GM23338 (cell line): ENCODE data around the gene NELFA. TPM values are rescaled to one million over a fixed set of nuclear protein-coding genes. Genes with fewer than 3 reads are reported as not detected.

Source experiments
- ATAC-seq: fragments of 200-7000 bp; cut with Tn5 transposase; 3 replicates; pipeline ENCODE4 v1.9.1; 2020
- DNase-seq: peaks from one replicate; pipeline ENCODE4 v3.0.0-alpha.2; 2015; ENCODE audit warnings: low spot score
- H2AFZ ChIP-seq: fragments of 200-600 bp; sonication (generic); 2 replicates; pipeline ENCODE4 v1.8.0; 2016; ENCODE audit warnings: antibody characterized with exemption, mild to moderate bottlenecking, moderate library complexity
- H3F3A ChIP-seq: fragments of 200-600 bp; sonication (generic); replicated peaks from 2 replicates; pipeline ENCODE4 v1.8.0; 2017; ENCODE audit warnings: antibody characterized with exemption, mixed run types, low read depth
- H3K27ac ChIP-seq: fragments of 200-600 bp; sonication (generic); 2 replicates; pipeline ENCODE4 v1.6.1; 2016; ENCODE audit warnings: low read depth
- H3K27me3 ChIP-seq: fragments of 200-600 bp; sonication (generic); 2 replicates; pipeline ENCODE4 v1.8.0; 2016; ENCODE audit warnings: mild to moderate bottlenecking, mixed run types, moderate library complexity; ENCODE audit not compliant: insufficient read depth
- H3K36me3 ChIP-seq: fragments of 200-600 bp; sonication (generic); 2 replicates; pipeline ENCODE4 v1.8.0; 2016; ENCODE audit warnings: mild to moderate bottlenecking; ENCODE audit not compliant: insufficient read depth
- H3K4me1 ChIP-seq: fragments of 200-600 bp; sonication (generic); 2 replicates; pipeline ENCODE4 v1.8.0; 2016; ENCODE audit warnings: mild to moderate bottlenecking, moderate library complexity; ENCODE audit not compliant: insufficient read depth
- H3K4me2 ChIP-seq: fragments of 200-600 bp; sonication (generic); 2 replicates; pipeline ENCODE4 v1.7.1; 2017; ENCODE audit warnings: mixed run types
- H3K4me3 ChIP-seq: fragments of 200-600 bp; sonication (generic); 2 replicates; pipeline ENCODE4 v1.6.1; 2016; ENCODE audit warnings: mixed run types
- H3K79me2 ChIP-seq: fragments of 200-600 bp; sonication (generic); replicated peaks from 2 replicates; pipeline ENCODE4 v1.8.0; 2017; ENCODE audit warnings: mild to moderate bottlenecking; ENCODE audit not compliant: insufficient read depth
- H3K9me2 ChIP-seq: fragments of 200-600 bp; sonication (generic); 2 replicates; pipeline ENCODE4 v1.8.0; 2017; ENCODE audit not compliant: insufficient read depth
- H4K20me1 ChIP-seq: fragments of 200-600 bp; sonication (generic); replicated peaks from 2 replicates; pipeline ENCODE4 v1.8.0; 2017; ENCODE audit warnings: mild to moderate bottlenecking; ENCODE audit not compliant: insufficient read depth
- H3K27ac Mint-ChIP-seq: 2 replicates; pipeline ENCODE4 v1.8.0; 2020; ENCODE audit warnings: inconsistent platforms, mild to moderate bottlenecking, moderate library complexity, mixed read lengths
- H3K27me3 Mint-ChIP-seq: 3 replicates; pipeline ENCODE4 v1.8.0; 2022; ENCODE audit warnings: low read depth, mild to moderate bottlenecking, moderate library complexity, mixed read lengths, inconsistent platforms; ENCODE audit not compliant: insufficient read depth, poor library complexity
- H3K36me3 Mint-ChIP-seq: 3 replicates; pipeline ENCODE4 v1.8.0; 2021; ENCODE audit warnings: low read depth, mild to moderate bottlenecking, inconsistent platforms, moderate library complexity, mixed read lengths
- H3K4me1 Mint-ChIP-seq: 3 replicates; pipeline ENCODE4 v1.8.0; 2020; ENCODE audit warnings: mild to moderate bottlenecking, inconsistent platforms, mixed read lengths
- H3K4me3 Mint-ChIP-seq: 3 replicates; pipeline ENCODE4 v1.8.0; 2021; ENCODE audit warnings: moderate library complexity, mild to moderate bottlenecking, inconsistent platforms, mixed read lengths
- H3K9me3 Mint-ChIP-seq: 3 replicates; pipeline ENCODE4 v1.8.0; 2020; ENCODE audit warnings: moderate library complexity, mild to moderate bottlenecking, inconsistent platforms, mixed read lengths
- CREB1 ChIP-seq: fragments of 250-450 bp; sonication (Bioruptor Pico); IDR thresholded peaks from 2 replicates; pipeline ENCODE4 v1.5.0; 2020; ENCODE audit warnings: low read depth, mild to moderate bottlenecking, moderate library complexity
- EZH2phosphoT487 ChIP-seq: fragments of 200-600 bp; sonication (generic); IDR thresholded peaks from one replicate; pipeline ENCODE4 v1.8.1; 2018; ENCODE audit warnings: antibody characterized with exemption; ENCODE audit not compliant: unreplicated experiment
- JUNB ChIP-seq: IDR thresholded peaks from one replicate; pipeline ENCODE4 v1.6.1; 2016; ENCODE audit warnings: antibody characterized with exemption; ENCODE audit not compliant: unreplicated experiment
- STAT1 ChIP-seq: IDR thresholded peaks from one replicate; pipeline ENCODE4 v1.6.1; 2016; ENCODE audit warnings: antibody characterized with exemption; ENCODE audit not compliant: unreplicated experiment
- ZNF114 ChIP-seq: fragments of 250-450 bp; sonication (Bioruptor Pico); IDR thresholded peaks from 2 replicates; pipeline ENCODE4 v1.5.0; 2020; ENCODE audit warnings: mild to moderate bottlenecking, moderate library complexity
- ZNF331 ChIP-seq: fragments of 250-450 bp; sonication (Bioruptor Pico); IDR thresholded peaks from 2 replicates; pipeline ENCODE4 v1.5.0; 2020; ENCODE audit warnings: low read depth, mild to moderate bottlenecking, moderate library complexity
- polyA plus RNA-seq: library from polyadenylated mRNA; unstranded; fragments of >200 nt; fragmentation: Nextera tagmentation; extraction: Ambion mirVana; gene quantifications from 2 replicates; pipeline ENCODE4 v1.2.1, GENCODE V29; 2016
- total RNA-seq: library from RNA; depleted of rRNA; stranded (reverse); fragments of >200 nt; shearing (Covaris generic); gene quantifications from 2 replicates; pipeline ENCODE4 v1.2.3, GENCODE V29; 2014
- TF ChIP-seq, protein P1 (sequence below): IDR thresholded peaks from 2 replicates; pipeline ENCODE4 v1.6.1; 2016; ENCODE audit warnings: antibody characterized with exemption
- TF ChIP-seq, protein P2 (sequence below), 2 experiments: fragments of 200-600 bp in 1 of 2; sonication (generic) in 1 of 2; conservative IDR thresholded peaks; 2 replicates each; pipeline versions ENCODE4 v1.5.1 to v1.6.1; 2016 to 2017; ENCODE audit warnings: antibody characterized with exemption in 2 of 2, low read depth in 2 of 2, mild to moderate bottlenecking in 2 of 2, moderate library complexity in 1 of 2
- TF ChIP-seq, protein P3 (sequence below): IDR thresholded peaks from one replicate; pipeline ENCODE4 v1.6.1; 2018; ENCODE audit warnings: antibody characterized with exemption; ENCODE audit not compliant: unreplicated experiment

Gene NELFA
- total and polyA plus RNA-seq, 2 experiments from 2014 or later = 62.8 to 63.3 TPM

DNA sequence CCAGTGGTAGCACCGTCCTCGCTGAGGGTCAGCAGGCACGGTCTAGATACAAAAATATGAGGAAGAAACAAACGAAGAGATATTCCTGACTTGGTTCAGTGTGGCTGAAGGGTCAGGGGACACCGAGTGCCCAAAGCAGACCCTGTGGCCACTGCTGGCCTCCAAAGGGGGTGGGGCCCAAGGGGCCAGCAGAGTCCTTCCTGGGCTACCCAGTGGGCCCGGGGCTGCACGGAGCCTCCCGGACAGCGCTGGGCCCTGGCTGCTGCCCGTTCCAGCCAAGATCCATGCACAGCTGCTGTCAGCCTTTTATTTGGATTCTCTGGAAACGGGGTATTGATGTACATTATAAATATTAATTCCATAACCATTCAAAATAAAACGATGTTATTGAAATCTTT, 20.4 kb downstream of the NELFA start (continued):
- TF ChIP-seq, protein P1, sequence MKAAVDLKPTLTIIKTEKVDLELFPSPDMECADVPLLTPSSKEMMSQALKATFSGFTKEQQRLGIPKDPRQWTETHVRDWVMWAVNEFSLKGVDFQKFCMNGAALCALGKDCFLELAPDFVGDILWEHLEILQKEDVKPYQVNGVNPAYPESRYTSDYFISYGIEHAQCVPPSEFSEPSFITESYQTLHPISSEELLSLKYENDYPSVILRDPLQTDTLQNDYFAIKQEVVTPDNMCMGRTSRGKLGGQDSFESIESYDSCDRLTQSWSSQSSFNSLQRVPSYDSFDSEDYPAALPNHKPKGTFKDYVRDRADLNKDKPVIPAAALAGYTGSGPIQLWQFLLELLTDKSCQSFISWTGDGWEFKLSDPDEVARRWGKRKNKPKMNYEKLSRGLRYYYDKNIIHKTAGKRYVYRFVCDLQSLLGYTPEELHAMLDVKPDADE = no peak
- no peak for TF ChIP-seq STAT1
- TF ChIP-seq, protein P2, sequence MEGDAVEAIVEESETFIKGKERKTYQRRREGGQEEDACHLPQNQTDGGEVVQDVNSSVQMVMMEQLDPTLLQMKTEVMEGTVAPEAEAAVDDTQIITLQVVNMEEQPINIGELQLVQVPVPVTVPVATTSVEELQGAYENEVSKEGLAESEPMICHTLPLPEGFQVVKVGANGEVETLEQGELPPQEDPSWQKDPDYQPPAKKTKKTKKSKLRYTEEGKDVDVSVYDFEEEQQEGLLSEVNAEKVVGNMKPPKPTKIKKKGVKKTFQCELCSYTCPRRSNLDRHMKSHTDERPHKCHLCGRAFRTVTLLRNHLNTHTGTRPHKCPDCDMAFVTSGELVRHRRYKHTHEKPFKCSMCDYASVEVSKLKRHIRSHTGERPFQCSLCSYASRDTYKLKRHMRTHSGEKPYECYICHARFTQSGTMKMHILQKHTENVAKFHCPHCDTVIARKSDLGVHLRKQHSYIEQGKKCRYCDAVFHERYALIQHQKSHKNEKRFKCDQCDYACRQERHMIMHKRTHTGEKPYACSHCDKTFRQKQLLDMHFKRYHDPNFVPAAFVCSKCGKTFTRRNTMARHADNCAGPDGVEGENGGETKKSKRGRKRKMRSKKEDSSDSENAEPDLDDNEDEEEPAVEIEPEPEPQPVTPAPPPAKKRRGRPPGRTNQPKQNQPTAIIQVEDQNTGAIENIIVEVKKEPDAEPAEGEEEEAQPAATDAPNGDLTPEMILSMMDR (conservative IDR thresholded peaks at IDR 0.05; ENCODE audit: low read depth in 2 of 2) = no peak
- no peak for TF ChIP-seq EZH2phosphoT487

DNA sequence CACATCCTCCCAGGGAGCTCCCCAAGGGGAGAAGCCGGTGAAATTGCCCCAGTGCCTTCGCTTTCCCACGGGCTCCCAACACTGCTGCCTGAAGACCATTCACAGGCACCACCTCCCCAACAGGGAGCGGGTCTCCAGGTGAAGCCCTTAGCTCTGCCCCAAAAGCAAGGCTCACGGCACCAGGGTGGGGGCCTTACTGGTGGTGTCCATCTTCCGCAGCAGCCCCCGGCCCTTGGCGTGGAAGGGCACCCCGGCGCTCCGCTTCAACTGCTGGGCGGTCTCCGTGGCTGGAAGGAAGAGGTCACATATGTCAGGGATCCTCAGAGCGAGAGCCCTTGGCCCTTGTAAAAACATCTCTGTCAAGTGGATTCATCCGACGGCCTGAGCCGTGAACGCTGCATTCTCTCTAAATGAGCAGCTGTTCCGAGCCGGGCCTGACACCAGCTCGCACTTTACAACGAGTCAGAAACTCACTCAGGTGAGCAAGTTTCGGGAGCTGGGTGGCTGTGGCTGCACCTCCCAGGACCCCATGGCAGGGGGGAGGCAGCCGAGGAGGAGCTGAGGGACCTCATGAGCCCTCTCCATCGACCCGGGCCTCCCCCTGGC, 20.9 kb downstream of the NELFA start:
- Histone ChIP-seq H4K20me1 (peaks cover 18% of the 10 kb centered on the region), H3K36me3 (no peaks in the 10 kb centered on the region), H2AFZ (no peak overlapping the region), H3F3A (no peaks in the 10 kb centered on the region; the same call in 1 of the 2 replicates), H3K4me3 (no peak overlapping the region), H3K9me2 (no peaks in the 10 kb centered on the region), H3K4me1 (no peaks in the 10 kb centered on the region), H3K79me2 (peaks cover 26% of the 10 kb centered on the region), H3K27me3 (no peaks in the 10 kb centered on the region), H3K27ac (no peak overlapping the region), H3K4me2 (no peak overlapping the region)
- H3K4me1 Mint-ChIP-seq = no peaks in the 10 kb centered on the region
- H3K27ac Mint-ChIP-seq = no peak overlapping the region
- TF ChIP-seq JUNB (no peak), ZNF331 (CRISPR knock-in tag) (no peak), EZH2phosphoT487 (no peak), CREB1 (CRISPR knock-in tag) (no peak), ZNF114 (CRISPR knock-in tag) (no peak)
- TF ChIP-seq, protein P3, sequence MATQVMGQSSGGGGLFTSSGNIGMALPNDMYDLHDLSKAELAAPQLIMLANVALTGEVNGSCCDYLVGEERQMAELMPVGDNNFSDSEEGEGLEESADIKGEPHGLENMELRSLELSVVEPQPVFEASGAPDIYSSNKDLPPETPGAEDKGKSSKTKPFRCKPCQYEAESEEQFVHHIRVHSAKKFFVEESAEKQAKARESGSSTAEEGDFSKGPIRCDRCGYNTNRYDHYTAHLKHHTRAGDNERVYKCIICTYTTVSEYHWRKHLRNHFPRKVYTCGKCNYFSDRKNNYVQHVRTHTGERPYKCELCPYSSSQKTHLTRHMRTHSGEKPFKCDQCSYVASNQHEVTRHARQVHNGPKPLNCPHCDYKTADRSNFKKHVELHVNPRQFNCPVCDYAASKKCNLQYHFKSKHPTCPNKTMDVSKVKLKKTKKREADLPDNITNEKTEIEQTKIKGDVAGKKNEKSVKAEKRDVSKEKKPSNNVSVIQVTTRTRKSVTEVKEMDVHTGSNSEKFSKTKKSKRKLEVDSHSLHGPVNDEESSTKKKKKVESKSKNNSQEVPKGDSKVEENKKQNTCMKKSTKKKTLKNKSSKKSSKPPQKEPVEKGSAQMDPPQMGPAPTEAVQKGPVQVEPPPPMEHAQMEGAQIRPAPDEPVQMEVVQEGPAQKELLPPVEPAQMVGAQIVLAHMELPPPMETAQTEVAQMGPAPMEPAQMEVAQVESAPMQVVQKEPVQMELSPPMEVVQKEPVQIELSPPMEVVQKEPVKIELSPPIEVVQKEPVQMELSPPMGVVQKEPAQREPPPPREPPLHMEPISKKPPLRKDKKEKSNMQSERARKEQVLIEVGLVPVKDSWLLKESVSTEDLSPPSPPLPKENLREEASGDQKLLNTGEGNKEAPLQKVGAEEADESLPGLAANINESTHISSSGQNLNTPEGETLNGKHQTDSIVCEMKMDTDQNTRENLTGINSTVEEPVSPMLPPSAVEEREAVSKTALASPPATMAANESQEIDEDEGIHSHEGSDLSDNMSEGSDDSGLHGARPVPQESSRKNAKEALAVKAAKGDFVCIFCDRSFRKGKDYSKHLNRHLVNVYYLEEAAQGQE = no peak
- no peaks in the 10 kb centered on the region for H3K27me3 Mint-ChIP-seq
- no peaks in the 10 kb centered on the region for H3K9me3 Mint-ChIP-seq
- ATAC-seq (no peak), DNase-seq (no peak)
- no peak overlapping the region for H3K4me3 Mint-ChIP-seq
- peaks cover 41% of the 10 kb centered on the region for H3K36me3 Mint-ChIP-seq
